Measurements from ENCODE around the gene LY6G6D.

The LY6G6D gene

DNA sequence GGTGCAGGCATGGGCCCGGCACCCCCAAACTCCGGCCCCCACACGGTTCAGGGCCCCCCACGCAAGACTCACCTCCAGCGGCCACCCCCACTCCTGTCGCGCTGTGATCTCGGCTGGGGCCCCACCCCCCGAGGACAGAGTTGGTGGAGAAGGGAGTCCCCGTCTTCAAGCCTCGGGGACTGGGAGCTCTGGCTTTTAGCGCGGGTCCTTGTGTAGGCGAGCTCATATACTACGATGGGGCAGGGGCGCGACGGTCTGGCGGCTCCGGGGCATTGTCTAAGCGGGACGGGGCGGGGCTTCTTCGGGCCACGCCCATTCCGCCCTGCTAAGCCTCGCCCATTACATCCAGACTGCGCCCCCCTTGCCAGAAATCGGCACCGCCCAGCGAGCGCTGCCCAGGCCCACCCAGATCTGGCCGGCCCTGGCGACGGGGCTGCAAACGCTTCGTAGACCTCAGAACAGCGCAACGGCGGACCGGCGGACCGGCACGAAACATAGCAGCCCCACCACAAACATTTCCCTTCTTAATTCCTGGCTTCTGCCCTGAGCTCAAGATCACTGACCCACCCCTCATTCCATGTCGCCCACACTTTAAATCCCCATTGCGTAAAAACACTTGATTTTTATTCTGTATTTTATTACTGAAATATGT, 15.0 kb downstream of the LY6G6D start:
- TF ChIP-seq, protein P1, sequence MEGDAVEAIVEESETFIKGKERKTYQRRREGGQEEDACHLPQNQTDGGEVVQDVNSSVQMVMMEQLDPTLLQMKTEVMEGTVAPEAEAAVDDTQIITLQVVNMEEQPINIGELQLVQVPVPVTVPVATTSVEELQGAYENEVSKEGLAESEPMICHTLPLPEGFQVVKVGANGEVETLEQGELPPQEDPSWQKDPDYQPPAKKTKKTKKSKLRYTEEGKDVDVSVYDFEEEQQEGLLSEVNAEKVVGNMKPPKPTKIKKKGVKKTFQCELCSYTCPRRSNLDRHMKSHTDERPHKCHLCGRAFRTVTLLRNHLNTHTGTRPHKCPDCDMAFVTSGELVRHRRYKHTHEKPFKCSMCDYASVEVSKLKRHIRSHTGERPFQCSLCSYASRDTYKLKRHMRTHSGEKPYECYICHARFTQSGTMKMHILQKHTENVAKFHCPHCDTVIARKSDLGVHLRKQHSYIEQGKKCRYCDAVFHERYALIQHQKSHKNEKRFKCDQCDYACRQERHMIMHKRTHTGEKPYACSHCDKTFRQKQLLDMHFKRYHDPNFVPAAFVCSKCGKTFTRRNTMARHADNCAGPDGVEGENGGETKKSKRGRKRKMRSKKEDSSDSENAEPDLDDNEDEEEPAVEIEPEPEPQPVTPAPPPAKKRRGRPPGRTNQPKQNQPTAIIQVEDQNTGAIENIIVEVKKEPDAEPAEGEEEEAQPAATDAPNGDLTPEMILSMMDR (IDR thresholded peaks at IDR 0.05; ENCODE audit: control insufficient read depth, insufficient read depth, low read depth, low read length, missing control alignments) = no peak
- DNase-seq (ENCODE audit: low read depth) = no peak
- peak overlapping the region; percentile 83 for H3K4me3 ChIP-seq (ENCODE audit: control insufficient read depth, low read depth, low read length)

DNA sequence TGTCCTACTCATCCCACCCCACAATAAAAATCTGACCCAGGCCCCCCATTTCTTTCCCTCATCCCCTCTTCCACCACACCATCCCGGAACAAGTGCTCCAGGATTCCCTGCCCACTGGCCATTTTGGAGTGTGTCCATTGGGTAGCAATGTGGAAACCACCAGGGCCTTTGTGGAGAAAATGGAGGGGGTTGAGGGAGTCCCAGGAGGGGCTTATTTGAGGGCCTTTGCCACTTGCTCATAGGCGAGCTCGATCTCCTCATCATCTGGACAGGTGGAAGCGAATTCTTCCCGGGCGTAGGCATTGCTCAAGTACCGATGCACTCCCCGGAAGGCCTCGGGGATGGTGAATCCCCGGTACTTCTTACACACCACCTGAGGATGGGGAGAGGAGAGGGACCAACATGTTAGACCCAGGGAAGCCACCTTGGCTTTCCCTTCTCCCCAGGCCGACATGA, 15.5 kb downstream of the LY6G6D start:
- no peak for DNase-seq (ENCODE audit: low read depth)
- H3K4me3 ChIP-seq (ENCODE audit: control insufficient read depth, low read depth, low read length) = peak overlapping the region; percentile 83
- TF ChIP-seq, protein P1 (IDR thresholded peaks at IDR 0.05; ENCODE audit: control insufficient read depth, insufficient read depth, low read depth, low read length, missing control alignments) = no peak

DNA sequence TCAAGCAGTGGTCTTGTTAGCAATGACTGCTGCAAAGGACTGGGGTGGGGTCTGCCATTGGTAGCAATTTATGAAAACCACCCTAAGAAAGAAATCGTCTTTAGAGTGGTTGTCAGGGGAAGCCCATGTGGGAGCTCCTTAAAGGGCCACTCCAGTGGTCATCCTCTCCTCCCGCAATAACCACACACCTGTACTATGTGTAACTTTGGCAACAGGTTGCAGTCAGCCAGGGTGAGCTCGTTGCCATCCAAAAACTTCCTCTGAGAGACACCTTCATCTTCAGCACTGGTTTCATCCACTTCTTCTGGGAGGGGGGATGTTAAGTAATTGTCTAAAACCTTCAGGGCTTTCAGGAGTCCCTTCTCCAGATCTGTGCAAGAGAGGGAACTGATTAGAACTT, 16.9 kb downstream of the LY6G6D start:
- TF ChIP-seq, protein P1 (IDR thresholded peaks at IDR 0.05; ENCODE audit: control insufficient read depth, insufficient read depth, low read depth, low read length, missing control alignments) = no peak

DNA sequence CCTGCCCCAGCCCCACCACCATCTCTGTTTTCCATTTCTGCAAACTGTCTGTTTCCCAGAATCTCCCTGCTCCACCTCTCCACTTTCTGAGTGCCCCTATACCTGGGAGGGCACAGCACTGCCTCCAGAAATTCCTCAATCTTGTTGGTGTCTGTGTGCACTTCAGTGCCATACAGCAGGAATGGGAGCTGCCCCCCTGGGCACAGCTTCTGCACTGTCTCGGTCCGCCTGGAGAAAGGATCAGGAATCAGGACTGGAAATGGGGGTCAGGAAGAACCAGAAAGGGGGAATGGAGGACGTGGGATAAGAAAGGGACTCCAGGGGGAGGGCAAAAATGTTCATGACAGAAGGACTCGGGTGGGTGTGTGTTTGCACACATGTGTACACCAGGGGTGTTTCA, 18.6 kb downstream of the LY6G6D start:
- DNase-seq (ENCODE audit: low read depth) = no peak
- TF ChIP-seq, protein P1 (IDR thresholded peaks at IDR 0.05; ENCODE audit: control insufficient read depth, insufficient read depth, low read depth, low read length, missing control alignments) = no peak
- H3K4me3 ChIP-seq (ENCODE audit: control insufficient read depth, low read depth, low read length) = no peak overlapping the region; the same call in 1 of the 2 replicates

More for the DNA sequence above, 16.9 kb downstream of the LY6G6D start:
- no peak for DNase-seq (ENCODE audit: low read depth)
- no peak overlapping the region for H3K4me3 ChIP-seq (ENCODE audit: control insufficient read depth, low read depth, low read length)

DNA sequence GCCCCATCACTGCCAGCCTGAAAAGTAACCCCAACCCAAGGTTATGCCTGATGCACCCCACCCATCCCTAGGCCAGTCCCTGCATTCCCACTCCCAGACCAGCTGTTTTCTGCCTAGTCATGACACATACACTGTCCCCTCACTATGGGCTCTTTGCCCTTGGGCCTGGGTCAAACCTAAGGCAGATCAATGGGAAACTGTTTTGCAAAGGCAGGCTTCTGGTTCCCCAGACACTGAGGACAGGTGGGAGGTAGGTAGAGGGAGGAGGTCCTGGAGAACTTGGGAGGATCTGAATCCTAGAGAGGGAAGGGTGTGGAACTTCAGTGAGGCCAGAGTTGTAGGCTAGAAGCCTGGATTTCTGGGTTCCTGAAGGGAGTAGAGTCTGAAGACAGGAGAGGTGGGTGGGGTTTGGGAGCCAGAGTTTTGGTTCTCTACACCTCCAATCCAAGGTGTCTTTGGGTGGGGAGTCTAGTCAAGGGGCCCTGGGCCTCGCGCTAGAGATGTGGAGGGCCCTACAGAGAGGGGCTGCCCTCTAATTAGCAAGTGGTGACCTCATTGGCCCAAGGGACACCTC, 19.2 kb downstream of the LY6G6D start:
- DNase-seq (ENCODE audit: low read depth) = no peak
- H3K4me3 ChIP-seq (ENCODE audit: control insufficient read depth, low read depth, low read length) = peak overlapping the region; percentile 85
- TF ChIP-seq, protein P1 (IDR thresholded peaks at IDR 0.05; ENCODE audit: control insufficient read depth, insufficient read depth, low read depth, low read length, missing control alignments) = no peak

DNA sequence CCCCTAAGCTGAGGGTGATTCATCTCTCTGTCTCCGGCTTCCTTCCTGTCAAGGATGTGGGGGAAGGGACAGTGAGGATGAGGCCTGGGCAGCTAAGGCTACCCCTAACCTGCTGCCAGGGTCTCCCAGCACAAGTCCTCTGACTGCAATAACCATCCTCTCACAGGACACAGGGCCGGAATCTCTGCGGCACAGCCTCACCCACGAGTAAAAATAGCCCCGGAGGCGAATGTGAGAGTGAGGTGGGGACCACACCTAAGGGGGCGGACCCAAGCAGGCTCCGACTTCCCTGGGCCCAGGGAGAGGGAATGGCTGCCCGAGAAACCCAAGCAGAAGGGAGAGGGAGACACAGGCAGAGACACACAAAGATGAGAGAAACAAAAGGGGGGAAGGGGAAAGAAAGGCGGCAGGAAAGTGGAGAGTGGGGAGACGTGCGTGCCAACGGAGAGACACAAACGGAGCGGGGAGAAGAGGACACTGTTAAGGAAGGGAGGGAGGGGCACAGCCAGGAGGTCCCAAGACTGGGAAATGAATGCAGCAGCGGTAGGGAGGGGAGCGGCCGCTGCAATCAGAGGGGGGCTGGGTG, 19.8 kb downstream of the LY6G6D start:
- no peak for DNase-seq (ENCODE audit: low read depth)
- TF ChIP-seq, protein P1 (IDR thresholded peaks at IDR 0.05; ENCODE audit: control insufficient read depth, insufficient read depth, low read depth, low read length, missing control alignments) = no peak
- H3K4me3 ChIP-seq (ENCODE audit: control insufficient read depth, low read depth, low read length) = peak overlapping the region; percentile 85
